GM13976 (cell line): ENCODE measurements around the gene CENPV.
A peak's percentile ranks its signal among the peaks of the same experiment; 100 is the strongest.
"Not testable (repeated sequence)": the region's sequence is repeated elsewhere in the genome, so short reads cannot be mapped to it uniquely, and the experiment has no call there.

ENCODE experiments used
- DNase-seq: peaks from one replicate; pipeline ENCODE4 v3.0.0; 2012; ENCODE audit warnings: low spot score
- CTCF ChIP-seq: IDR thresholded peaks from 2 replicates; pipeline ENCODE4 v1.5.1; 2012; ENCODE audit warnings: borderline replicate concordance, mild to moderate bottlenecking; ENCODE audit not compliant: insufficient read depth; ENCODE audit errors: extremely low read depth, missing control alignments, control extremely low read depth
- in situ Hi-C: fragments of 300-500 bp; cut with MboI; formaldehyde crosslinking; loops from one replicate; pipeline ENCODE4 v1.12.0; 2022; ENCODE audit warnings: low sequenced_read_pairs, mixed read lengths, inconsistent platforms; ENCODE audit not compliant: unreplicated experiment

Gene CENPV

GRCh38 chr17:16319969-16320368 is 33.3 kb downstream of the CENPV start:
- no peak for TF ChIP-seq CTCF
- no peak for DNase-seq
- in situ Hi-C loops = no loop called here

GRCh38 chr17:16314859-16315258 is 38.4 kb downstream of the CENPV start:
- no peak for TF ChIP-seq CTCF
- in situ Hi-C loops = no loop called here
- DNase-seq = no peak

GRCh38 chr17:16314189-16314588 is 39.1 kb downstream of the CENPV start:
- TF ChIP-seq CTCF = no peak
- in situ Hi-C loops = no loop called here

GRCh38 chr17:16313139-16314090 is 39.9 kb downstream of the CENPV start:
- no peak for DNase-seq
- no peak for TF ChIP-seq CTCF
- in situ Hi-C loops = no loop called here

More at GRCh38 chr17:16314189-16314588, 39.1 kb downstream of the CENPV start:
- DNase-seq = no peak

GRCh38 chr17:16312061-16312460 is 41.2 kb downstream of the CENPV start:
- in situ Hi-C loops, DNase-seq: not testable (repeated sequence)

- no peak for TF ChIP-seq CTCF
- no peak for DNase-seq
- in situ Hi-C loops = no loop called here
Measured at GRCh38 chr17:16306211-16306610, 47.1 kb downstream of the CENPV start.

GRCh38 chr17:16304830-16305229 is 48.4 kb downstream of the CENPV start:
- TF ChIP-seq CTCF = peak; percentile 46
- DNase-seq = no peak
- in situ Hi-C loops = no loop called here
